OCI-LY1 (cell line): ENCODE results near the gene ACOT8.

ENCODE experiments used
- H2AFZ ChIP-seq: fragments of 200-600 bp; sonication (generic), shearing (Covaris generic); 2 replicates; pipeline ENCODE4 v1.6.0; 2014; ENCODE audit warnings: antibody characterized with exemption, mild to moderate bottlenecking, low read length
- H3F3A ChIP-seq: fragments of 200-600 bp; sonication (generic), shearing (Covaris generic); 2 replicates; pipeline ENCODE4 v1.6.0; 2014; ENCODE audit warnings: mild to moderate bottlenecking, antibody characterized with exemption, low read length, moderate library complexity; ENCODE audit not compliant: insufficient read depth
- H3K27ac ChIP-seq: fragments of 200-600 bp; sonication (generic); 2 replicates; pipeline ENCODE4 v1.5.1; 2014; ENCODE audit warnings: low read length, mixed run types, mild to moderate bottlenecking, low read depth; ENCODE audit not compliant: poor library complexity, severe bottlenecking
- H3K27me3 ChIP-seq: fragments of 200-600 bp; sonication (generic); 2 replicates; pipeline ENCODE4 v1.6.0; 2014; ENCODE audit warnings: antibody characterized with exemption, mild to moderate bottlenecking, low read length, moderate library complexity; ENCODE audit not compliant: insufficient read depth
- H3K36me3 ChIP-seq: fragments of 200-600 bp; sonication (generic); 2 replicates; pipeline ENCODE4 v1.6.1; 2014; ENCODE audit warnings: mild to moderate bottlenecking, antibody characterized with exemption, low read length, moderate library complexity, mixed read lengths; ENCODE audit not compliant: insufficient read depth
- H3K4me1 ChIP-seq: fragments of 200-600 bp; sonication (generic); 2 replicates; pipeline ENCODE4 v1.5.1; 2014; ENCODE audit warnings: mild to moderate bottlenecking, low read length, moderate library complexity; ENCODE audit not compliant: insufficient read depth, severe bottlenecking
- H3K4me2 ChIP-seq: fragments of 200-600 bp; sonication (generic), shearing (Covaris generic); 2 replicates; pipeline ENCODE4 v1.6.1; 2014; ENCODE audit warnings: low read length
- H3K4me3 ChIP-seq: fragments of 200-600 bp; sonication (generic); 2 replicates; pipeline ENCODE4 v1.5.1; 2014; ENCODE audit warnings: low read length, low read depth, mild to moderate bottlenecking, mixed read lengths; ENCODE audit not compliant: poor library complexity, severe bottlenecking
- H3K79me2 ChIP-seq: fragments of 200-600 bp; shearing (Covaris generic); 2 replicates; pipeline ENCODE4 v1.6.1; 2016; ENCODE audit warnings: mixed run types, low read length, mixed read lengths; ENCODE audit not compliant: insufficient read depth
- H3K9ac ChIP-seq: fragments of 200-600 bp; sonication (generic), shearing (Covaris generic); 2 replicates; pipeline ENCODE4 v1.6.1; 2014; ENCODE audit warnings: mild to moderate bottlenecking, low read length, mixed read lengths
- H3K9me2 ChIP-seq: fragments of 200-600 bp; sonication (generic), shearing (Covaris generic); 2 replicates; pipeline ENCODE4 v1.6.1; 2014; ENCODE audit warnings: low read depth, mild to moderate bottlenecking, low read length, mixed read lengths
- H3K9me3 ChIP-seq: fragments of 200-600 bp; shearing (Covaris generic); 2 replicates; pipeline ENCODE4 v1.6.1; 2014; ENCODE audit warnings: low read length, mixed read lengths
- H4K20me1 ChIP-seq: fragments of 200-600 bp; sonication (generic), shearing (Covaris generic); 2 replicates; pipeline ENCODE4 v1.6.0; 2016; ENCODE audit warnings: mild to moderate bottlenecking, low read length; ENCODE audit not compliant: insufficient read depth
- CTCF ChIP-seq: fragments of 200-600 bp; sonication (generic), shearing (Covaris generic); IDR thresholded peaks from 2 replicates; pipeline ENCODE4 v1.5.1; 2017; ENCODE audit warnings: mild to moderate bottlenecking, antibody characterized with exemption, low read length, moderate library complexity, mixed read lengths
- EZH2 ChIP-seq: fragments of 200-600 bp; sonication (generic), shearing (Covaris generic); IDR thresholded peaks from 2 replicates; pipeline ENCODE4 v1.8.0; 2017; ENCODE audit warnings: borderline replicate concordance, mixed run types, mild to moderate bottlenecking, antibody characterized with exemption, low read length, moderate library complexity, mixed read lengths

The ACOT8 gene

GRCh38 chr20:45817376-45818194 lies 39.6 kb downstream of the ACOT8 start:
- Histone ChIP-seq H3K4me2 (no peak overlapping the region), H4K20me1 (no peaks in the 10 kb centered on the region), H3K9ac (no peak overlapping the region), H3K27ac (no peak overlapping the region), H3K27me3 (no peaks in the 10 kb centered on the region), H2AFZ (no peak overlapping the region), H3K36me3 (peaks cover 47% of the 10 kb centered on the region), H3K9me2 (no peaks in the 10 kb centered on the region), H3F3A (peaks cover 7% of the 10 kb centered on the region; the same call in 1 of the 2 replicates), H3K79me2 (peaks cover 10% of the 10 kb centered on the region; the same call in 1 of the 2 replicates), H3K4me1 (peaks cover 11% of the 10 kb centered on the region), H3K4me3 (no peak overlapping the region), H3K9me3 (no peaks in the 10 kb centered on the region)
- TF ChIP-seq EZH2 (no peak), CTCF (no peak)

- H3K27ac ChIP-seq, result no peak overlapping the region
- TF ChIP-seq CTCF (no peak), EZH2 (no peak)
Measured at GRCh38 chr20:45816951-45817350, 40.2 kb downstream of the ACOT8 start.

GRCh38 chr20:45814314-45814713 lies 42.9 kb downstream of the ACOT8 start:
- H3K27me3 ChIP-seq, result no peaks in the 10 kb centered on the region
- no peaks in the 10 kb centered on the region for H4K20me1 ChIP-seq
- peak overlapping the region; percentile 14; the same call in 1 of the 2 replicates for H3K4me2 ChIP-seq
- no peak overlapping the region for H3K9ac ChIP-seq
- H3K9me2 ChIP-seq, result no peaks in the 10 kb centered on the region
- peaks cover 6% of the 10 kb centered on the region for H3K9me3 ChIP-seq
- TF ChIP-seq CTCF (no peak), EZH2 (no peak)
- no peak overlapping the region for H3K27ac ChIP-seq
- peaks cover 11% of the 10 kb centered on the region for H3K4me1 ChIP-seq
- peaks cover 12% of the 10 kb centered on the region; the same call in 1 of the 2 replicates for H3F3A ChIP-seq
- H2AFZ ChIP-seq, result no peak overlapping the region
- H3K4me3 ChIP-seq, result no peak overlapping the region
- peaks cover 10% of the 10 kb centered on the region; the same call in 1 of the 2 replicates for H3K79me2 ChIP-seq
- peaks cover 76% of the 10 kb centered on the region for H3K36me3 ChIP-seq

More at GRCh38 chr20:45816951-45817350, 40.2 kb downstream of the ACOT8 start:
- Histone ChIP-seq H4K20me1 (no peaks in the 10 kb centered on the region), H3K27me3 (no peaks in the 10 kb centered on the region), H3K9ac (no peak overlapping the region), H3K4me1 (peaks cover 11% of the 10 kb centered on the region), H3K4me3 (no peak overlapping the region), H3K36me3 (peaks cover 49% of the 10 kb centered on the region), H3K79me2 (peaks cover 10% of the 10 kb centered on the region; the same call in 1 of the 2 replicates), H3K9me3 (no peaks in the 10 kb centered on the region; the same call in 1 of the 2 replicates), H2AFZ (no peak overlapping the region), H3F3A (peaks cover 7% of the 10 kb centered on the region; the same call in 1 of the 2 replicates), H3K4me2 (no peak overlapping the region), H3K9me2 (no peaks in the 10 kb centered on the region)
